Panc1 (cell line): ENCODE data around the gene PSME3IP1. TPM values are rescaled to one million over a fixed set of nuclear protein-coding genes. Genes with fewer than 3 reads are reported as not detected.

Experiments used
- ATAC-seq: fragments of 200-7000 bp; cut with Tn5 transposase; 2 replicates; pipeline ENCODE4 v1.9.1; 2020; ENCODE audit warnings: mild to moderate bottlenecking, moderate library complexity
- BruUV-seq: library from RNA; stranded (reverse); fragments of 400-500 nt; replicated peaks from 2 replicates; lab custom pipeline; 2021; lab: Mats Ljungman, UMichigan
- CTCF ChIA-PET: fragments of 300-600 bp; sonication (Branson Sonifier 250); formaldehyde crosslinking; loops from one replicate; lab custom pipeline; 2022; ENCODE audit warnings: antibody characterized with exemption; lab: Charles Lee
- POLR2A ChIA-PET: fragments of 300-600 bp; sonication (Branson Sonifier 250); formaldehyde crosslinking; loops from one replicate; lab custom pipeline; 2022; ENCODE audit warnings: antibody characterized with exemption; lab: Charles Lee
- DNase-seq: peaks from one replicate; pipeline ENCODE4 v3.0.0-alpha.2; 2010; ENCODE audit warnings: low read depth, low spot score
- H3K27ac ChIP-seq: 2 replicates; pipeline ENCODE4 v1.5.1; 2011; ENCODE audit warnings: mild to moderate bottlenecking, low read length, inconsistent platforms
- H3K27me3 ChIP-seq: fragments of 200-500 bp; sonication (Bioruptor generic); 2 replicates; pipeline ENCODE4 v1.6.0; 2014; ENCODE audit warnings: low read length, inconsistent platforms; ENCODE audit not compliant: control insufficient read depth, insufficient read depth
- H3K36me3 ChIP-seq: fragments of 200-500 bp; sonication (Bioruptor generic); 2 replicates; pipeline ENCODE4 v1.5.1; 2014; ENCODE audit warnings: inconsistent platforms, mild to moderate bottlenecking, low read length, moderate library complexity; ENCODE audit not compliant: control insufficient read depth, insufficient read depth
- H3K4me1 ChIP-seq: 2 replicates; pipeline ENCODE4 v1.5.1; 2011; ENCODE audit warnings: inconsistent platforms, mild to moderate bottlenecking, low read length, moderate library complexity; ENCODE audit not compliant: control insufficient read depth, insufficient read depth
- H3K4me3 ChIP-seq, 2 experiments: 2 replicates each; pipeline ENCODE4 v1.5.1; 2011 to 2012; ENCODE audit warnings: low read depth in 2 of 2, low read length in 2 of 2, mild to moderate bottlenecking in 2 of 2, inconsistent platforms in 1 of 2, moderate library complexity in 1 of 2
- H3K9me3 ChIP-seq: fragments of 200-500 bp; sonication (Bioruptor generic); 2 replicates; pipeline ENCODE4 v1.5.1; 2014; ENCODE audit warnings: low read depth, mild to moderate bottlenecking, inconsistent platforms, low read length, moderate library complexity; ENCODE audit not compliant: control insufficient read depth, insufficient read depth
- CTCF ChIP-seq: fragments of 450-650 bp; IDR thresholded peaks from 2 replicates; pipeline ENCODE4 v1.5.1; 2017; ENCODE audit warnings: mild to moderate bottlenecking
- POLR2AphosphoS5 ChIP-seq: IDR thresholded peaks from 2 replicates; pipeline ENCODE4 v1.6.1; 2012; ENCODE audit warnings: mild to moderate bottlenecking, low read depth, low read length, moderate library complexity
- REST ChIP-seq, 2 experiments: IDR thresholded peaks; 2 replicates each; pipeline ENCODE4 v1.6.1; 2011 to 2012; ENCODE audit warnings: low read depth in 2 of 2, control low read depth in 1 of 2, low read length in 1 of 2, mild to moderate bottlenecking in 1 of 2, moderate library complexity in 1 of 2; ENCODE audit not compliant: insufficient read depth in 1 of 2
- SIN3A ChIP-seq: IDR thresholded peaks from 2 replicates; pipeline ENCODE4 v1.6.1; 2012; ENCODE audit warnings: low read depth, mild to moderate bottlenecking, low read length, moderate library complexity, borderline replicate concordance; ENCODE audit not compliant: insufficient read depth
- TCF7L2 ChIP-seq: IDR thresholded peaks from 2 replicates; pipeline ENCODE4 v1.6.1; 2011; ENCODE audit warnings: mild to moderate bottlenecking, low read depth, low read length, inconsistent platforms
- in situ Hi-C: cut with HindIII; loops from 2 replicates; pipeline ENCODE4 v1.10.0; 2016; ENCODE audit warnings: low sequenced_read_pairs, low pct_unique_long_range_greater_than_20kb
- intact Hi-C: fragments of 100-400 bp; cut with micrococcal nuclease; formaldehyde crosslinking; loops from one replicate; pipeline ENCODE4 v1.10.0; 2022; ENCODE audit not compliant: unreplicated experiment
- total RNA-seq: library from RNA; stranded (reverse); gene quantifications from one replicate; pipeline ENCODE4 v1.2.1, GENCODE V29; 2021; ENCODE audit not compliant: unreplicated experiment

PSME3IP1 gene
- total RNA-seq, 1 experiment from 2014 or later: 67.6 TPM

DNA sequence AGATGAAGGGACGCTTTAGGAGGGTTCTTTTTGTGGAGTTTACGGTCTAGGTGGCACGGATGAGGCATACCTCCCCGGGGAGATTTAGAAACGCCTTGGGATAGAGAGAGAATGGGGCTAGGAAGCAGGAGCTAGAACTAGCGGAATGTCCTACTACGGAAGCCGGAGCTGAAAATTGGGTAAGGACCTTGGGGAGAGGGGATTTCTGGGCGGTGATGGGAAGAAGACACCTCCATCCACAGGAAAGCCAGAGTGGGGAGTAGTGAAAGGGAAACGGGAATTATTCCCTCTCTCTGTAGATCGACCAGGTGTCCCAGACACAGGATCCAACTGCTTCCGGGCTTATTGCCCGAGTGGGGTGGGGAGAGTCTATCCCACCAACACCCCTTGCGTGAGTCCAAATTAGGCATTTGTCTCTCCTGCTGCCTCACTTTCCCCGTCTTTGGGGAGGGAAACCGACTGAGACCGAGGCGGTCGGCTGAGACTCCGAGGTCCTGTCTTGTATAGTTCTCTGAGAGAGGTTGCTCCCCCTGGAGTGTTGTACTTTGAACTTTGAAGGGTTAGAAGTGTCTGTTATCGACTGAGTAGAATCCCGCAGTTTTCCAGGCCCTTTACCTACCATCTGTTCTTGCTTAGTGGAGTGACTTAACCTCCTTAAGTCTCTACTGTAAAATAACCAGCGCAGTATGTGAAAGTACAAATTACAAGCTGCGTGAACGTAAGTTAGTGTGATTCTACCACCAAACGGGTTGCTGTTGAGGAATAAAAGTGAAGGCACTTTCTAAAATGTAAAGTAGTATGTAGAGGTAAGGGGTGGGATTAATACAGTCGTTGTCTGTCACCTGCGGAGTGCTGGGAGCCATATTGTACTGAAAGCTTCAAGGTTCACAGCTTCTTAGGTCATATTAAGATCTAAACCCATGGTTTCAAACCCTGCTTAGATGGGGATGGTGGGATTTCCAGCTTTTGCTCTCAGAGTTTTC lies 1.3 kb upstream of the PSME3IP1 start:
- 0 out of 2 replicates have a peak, but pooled peaks have one; percentile 13 for TF ChIP-seq TCF7L2
- no peak for TF ChIP-seq POLR2AphosphoS5
- H3K27me3 ChIP-seq: no peaks in the 10 kb centered on the region
- in situ Hi-C loops (no loop called here), intact Hi-C loops (no loop called here)
- H3K9me3 ChIP-seq: no peaks in the 10 kb centered on the region
- BruUV-seq: TSS peak; percentile 73
- no peak for DNase-seq
- peak overlapping the region; percentile 79 to 97 for H3K4me3 ChIP-seq
- peaks cover 4% of the 10 kb centered on the region for H3K36me3 ChIP-seq
- ChIA-PET CTCF (no interaction called here), POLR2A (interaction anchor here (0.6 kb wide), 1 partner anchor 9 kb away, joined by 4 read pairs; no protein-coding TSS in a partner anchor)
- peak overlapping the region; percentile 92 for H3K27ac ChIP-seq
- H3K4me1 ChIP-seq: peaks cover 21% of the 10 kb centered on the region
- peak; percentile 28 for ATAC-seq

GRCh38 chr16:57185446-57185944 lies 344 bp downstream of the PSME3IP1 start:
- no peaks in the 10 kb centered on the region for H3K9me3 ChIP-seq
- peaks cover 4% of the 10 kb centered on the region for H3K4me1 ChIP-seq
- peaks cover 4% of the 10 kb centered on the region; the same call in 1 of the 2 replicates for H3K36me3 ChIP-seq
- DNase-seq: no peak
- TSS peak; percentile 93 for BruUV-seq
- peak overlapping the region; percentile 79 to 93 for H3K4me3 ChIP-seq
- in situ Hi-C loops: no loop called here
- no peaks in the 10 kb centered on the region for H3K27me3 ChIP-seq
- ChIA-PET POLR2A (interaction anchor here (0.7 kb wide), 4 partner anchors 15 to 30 kb away, joined by 4 to 7 read pairs (median 6); no protein-coding TSS in a partner anchor), CTCF (interaction anchor here (0.7 kb wide), 2 partner anchors 396 to 1513 kb away, joined by 6 to 7 read pairs; no protein-coding TSS in a partner anchor)
- ATAC-seq: peak; percentile 28
- TF ChIP-seq CTCF: no peak
- TF ChIP-seq POLR2AphosphoS5: no peak
- TF ChIP-seq TCF7L2: no peak
- no peak for TF ChIP-seq SIN3A
- TF ChIP-seq REST (IDR thresholded peaks at IDR 0.05; ENCODE audit: insufficient read depth in 1 of 2, low read depth in 2 of 2, low read length in 1 of 2): no peak
- intact Hi-C loops: no loop called here
- H3K27ac ChIP-seq: peak overlapping the region; percentile 94
